CD4-positive, alpha-beta memory T cell (primary cell): ENCODE results near the gene CELF5. TPM values are rescaled to one million over a fixed set of nuclear protein-coding genes. Genes with fewer than 3 reads are reported as not detected.
"Not testable (repeated sequence)": the region's sequence is repeated elsewhere in the genome, so short reads cannot be mapped to it uniquely, and the experiment has no call there.

Experiments used
- CTCF ChIA-PET: fragments of 350-600 bp; sonication (Branson Sonifier 250); formaldehyde crosslinking; loops from one replicate; lab custom pipeline; 2021; ENCODE audit warnings: inconsistent platforms; ENCODE audit not compliant: partially characterized antibody; lab: Charles Lee
- POLR2A ChIA-PET: fragments of 350-600 bp; sonication (Branson Sonifier 250); formaldehyde crosslinking; loops from one replicate; lab custom pipeline; 2021; ENCODE audit not compliant: partially characterized antibody; lab: Charles Lee
- DNase-seq, 5 donors: peaks; one replicate each; pipeline versions ENCODE4 v3.0.0 to v3.0.0-alpha.2; 2020 to 2022; ENCODE audit warnings: mixed read lengths in 1 of 5
- H3K27ac ChIP-seq: one replicate; pipeline ENCODE4 v1.7.0; 2013; ENCODE audit warnings: low read depth, low read length
- H3K27me3 ChIP-seq: 2 replicates; pipeline ENCODE4 v1.7.0; 2013; ENCODE audit warnings: mild to moderate bottlenecking, low read length, moderate library complexity; ENCODE audit not compliant: insufficient read depth
- H3K36me3 ChIP-seq: 2 replicates; pipeline ENCODE4 v1.7.0; 2013; ENCODE audit warnings: mild to moderate bottlenecking, low read length, moderate library complexity; ENCODE audit not compliant: insufficient read depth
- H3K4me1 ChIP-seq: 2 replicates; pipeline ENCODE4 v1.7.0; 2013; ENCODE audit warnings: mild to moderate bottlenecking, low read length, moderate library complexity; ENCODE audit not compliant: insufficient read depth
- H3K4me3 ChIP-seq, 2 donors: one replicate each; pipeline ENCODE4 v1.7.0; 2013; ENCODE audit warnings: low read length in 2 of 2, mild to moderate bottlenecking in 1 of 2
- H3K9me3 ChIP-seq, 2 donors: one replicate each; pipeline ENCODE4 v1.7.0; 2013; ENCODE audit warnings: low read length in 2 of 2, control low read depth in 1 of 2; ENCODE audit not compliant: control insufficient read depth in 1 of 2
- H3K27ac Mint-ChIP-seq, 7 donors: one replicate each; pipeline ENCODE4 v1.8.0; 2020 to 2021; ENCODE audit warnings: mixed read lengths in 7 of 7, mild to moderate bottlenecking in 6 of 7, inconsistent platforms in 3 of 7, moderate library complexity in 3 of 7
- H3K27me3 Mint-ChIP-seq, 2 donors: one replicate each; pipeline ENCODE4 v1.8.0; 2020 to 2021; ENCODE audit warnings: mixed read lengths in 2 of 2
- H3K36me3 Mint-ChIP-seq, 2 donors: one replicate each; pipeline ENCODE4 v1.8.0; 2020 to 2021; ENCODE audit warnings: mixed read lengths in 2 of 2, inconsistent platforms in 1 of 2, mild to moderate bottlenecking in 1 of 2
- H3K4me1 Mint-ChIP-seq, 4 donors: one replicate each; pipeline ENCODE4 v1.8.0; 2020 to 2021; ENCODE audit warnings: mixed read lengths in 4 of 4, mild to moderate bottlenecking in 1 of 4
- H3K4me3 Mint-ChIP-seq, 8 donors: one replicate each; pipeline ENCODE4 v1.8.0; 2020 to 2021; ENCODE audit warnings: mixed read lengths in 8 of 8, mild to moderate bottlenecking in 7 of 8, moderate library complexity in 6 of 8, inconsistent platforms in 3 of 8
- H3K9me3 Mint-ChIP-seq, 8 donors: one replicate each; pipeline ENCODE4 v1.8.0; 2020 to 2021; ENCODE audit warnings: mixed read lengths in 8 of 8, mild to moderate bottlenecking in 5 of 8, inconsistent platforms in 3 of 8, moderate library complexity in 1 of 8
- intact Hi-C: fragments of 100-400 bp; cut with micrococcal nuclease; formaldehyde crosslinking; loops from one replicate; pipeline ENCODE4 v1.15.1; 2023
- polyA plus RNA-seq, 2 donors: library from polyadenylated mRNA; unstranded; fragments of 300-500 nt; fragmentation: Illumina TruSeq; gene quantifications; one replicate each; pipeline ENCODE4 v1.2.3, GENCODE V29; 2021
- total RNA-seq, 2 experiments: library from RNA; stranded (reverse); gene quantifications; one replicate each; pipeline ENCODE4 v1.2.3, GENCODE V29; 2021

Gene CELF5
- total and polyA plus RNA-seq, 4 experiments from 2014 or later: 0.32 to 0.64 (median 0.44) TPM; not detected in 1

- CTCF ChIA-PET: interaction anchor here (1.2 to 2.2 kb wide), 2 partner anchors 87 to 88 kb away, joined by 3 to 12 read pairs; no protein-coding TSS in a partner anchor
- peaks cover 10% of the 10 kb centered on the region for H3K4me1 ChIP-seq
- intact Hi-C loops, H3K27ac Mint-ChIP-seq, H3K4me3 ChIP-seq, H3K9me3 ChIP-seq, H3K27ac ChIP-seq, H3K36me3 ChIP-seq, H3K9me3 Mint-ChIP-seq, POLR2A ChIA-PET, H3K36me3 Mint-ChIP-seq, H3K27me3 Mint-ChIP-seq, DNase-seq, H3K27me3 ChIP-seq: not testable (repeated sequence)
- peaks cover 5 to 17% (median 8%) of the 10 kb centered on the region in 4 donors for H3K4me1 Mint-ChIP-seq
- peak overlapping the region in 1 of 8 donors; percentile 16 for H3K4me3 Mint-ChIP-seq
Measured at GRCh38 chr19:3342962-3343361, 118.5 kb downstream of the CELF5 start.

GRCh38 chr19:3343619-3344502, 119.4 kb downstream of the CELF5 start:
- no peaks in the 10 kb centered on the region for H3K9me3 Mint-ChIP-seq
- H3K4me1 ChIP-seq: peaks cover 3% of the 10 kb centered on the region
- no peaks in the 10 kb centered on the region for H3K36me3 Mint-ChIP-seq
- no peak overlapping the region for H3K4me3 ChIP-seq
- no peaks in the 10 kb centered on the region for H3K27me3 ChIP-seq
- no peaks in the 10 kb centered on the region for H3K36me3 ChIP-seq
- intact Hi-C loops: no loop called here
- ChIA-PET POLR2A (no interaction called here), CTCF (interaction anchor here (0.6 to 2.2 kb wide), 3 partner anchors 34 to 87 kb away, joined by 3 to 12 read pairs (median 3); no protein-coding TSS in a partner anchor)
- H3K4me1 Mint-ChIP-seq: peaks cover 1 to 10% (median 2%) of the 10 kb centered on the region in 4 donors
- peak in 4 of 5 donors; percentile 26 to 50 (median 40) for DNase-seq
- peak overlapping the region in 2 of 7 donors; percentile 48 to 53 for H3K27ac Mint-ChIP-seq
- peak overlapping the region in 6 of 8 donors; percentile 27 to 74 (median 62) for H3K4me3 Mint-ChIP-seq
- H3K9me3 ChIP-seq: no peaks in the 10 kb centered on the region
- H3K27me3 Mint-ChIP-seq: no peaks in the 10 kb centered on the region
- H3K27ac ChIP-seq: no peak overlapping the region

GRCh38 chr19:3344608-3345598, 120.4 kb downstream of the CELF5 start:
- DNase-seq: no peak
- H3K4me1 ChIP-seq: no peaks in the 10 kb centered on the region
- POLR2A ChIA-PET: no interaction called here
- H3K27ac ChIP-seq: no peak overlapping the region
- H3K27me3 ChIP-seq: no peaks in the 10 kb centered on the region
- no peak overlapping the region for H3K4me3 ChIP-seq
- Mint-ChIP-seq H3K27ac (peak overlapping the region in 2 of 7 donors; percentile 12 to 57), H3K4me1 (peaks cover 0 to 7% (median 1%) of the 10 kb centered on the region in 4 donors), H3K36me3 (no peaks in the 10 kb centered on the region), H3K27me3 (no peaks in the 10 kb centered on the region), H3K4me3 (no peak overlapping the region), H3K9me3 (no peaks in the 10 kb centered on the region)
- no peaks in the 10 kb centered on the region for H3K9me3 ChIP-seq
- no peaks in the 10 kb centered on the region for H3K36me3 ChIP-seq
- intact Hi-C loops: no loop called here
- CTCF ChIA-PET: interaction anchor here (0.6 kb wide), 1 partner anchor 33 kb away, joined by 3 read pairs; no protein-coding TSS in a partner anchor

- Histone ChIP-seq H3K27ac (no peak overlapping the region), H3K27me3 (no peaks in the 10 kb centered on the region), H3K9me3 (no peaks in the 10 kb centered on the region), H3K4me1 (no peaks in the 10 kb centered on the region), H3K4me3 (no peak overlapping the region), H3K36me3 (no peaks in the 10 kb centered on the region)
- intact Hi-C loops: no loop called here
- POLR2A ChIA-PET: interaction anchor here (1.1 kb wide), 1 partner anchor 89 kb away, joined by 3 read pairs; no protein-coding TSS in a partner anchor
- Mint-ChIP-seq H3K4me3 (no peak overlapping the region), H3K27me3 (no peaks in the 10 kb centered on the region), H3K36me3 (no peaks in the 10 kb centered on the region), H3K4me1 (peaks cover 0 to 1% (median under 1%) of the 10 kb centered on the region in 4 donors), H3K9me3 (no peaks in the 10 kb centered on the region), H3K27ac (no peak overlapping the region)
- no peak for DNase-seq
- CTCF ChIA-PET: no interaction called here
Measured at GRCh38 chr19:3345850-3346460, 121.5 kb downstream of the CELF5 start.

Other genes with a start within 250 kb of the CELF5 start
- not detected for gene TLE6, start 247.1 kb upstream of the CELF5 start, total RNA-seq
- not detected for gene TLE6, start 247.1 kb upstream of the CELF5 start, polyA plus RNA-seq
- 10 to 100 TPM; 20.9 to 23.1 TPM for gene TLE2, start 195.4 kb upstream of the CELF5 start, total RNA-seq
- 1 to 10 TPM; 5.5 to 7.0 TPM for gene TLE2, start 195.4 kb upstream of the CELF5 start, polyA plus RNA-seq
- gene TLE5, start 162.2 kb upstream of the CELF5 start, total RNA-seq: 100 to 1,000 TPM; 876 to 900 TPM
- 100 to 1,000 TPM; 572 to 943 TPM for gene TLE5, start 162.2 kb upstream of the CELF5 start, polyA plus RNA-seq
- gene GNA11, start 130.3 kb upstream of the CELF5 start, total RNA-seq: 1 to 10 TPM; 3.5 to 3.9 TPM
- gene GNA11, start 130.3 kb upstream of the CELF5 start, polyA plus RNA-seq: under 1 TPM; 0.09 to 0.39 TPM
- gene GNA15, start 88.6 kb upstream of the CELF5 start, total RNA-seq: 1 to 10 TPM; 2.5 to 2.8 TPM
- gene GNA15, start 88.6 kb upstream of the CELF5 start, polyA plus RNA-seq: 1 to 10 TPM; 4.1 to 4.8 TPM
- gene S1PR4, start 45.9 kb upstream of the CELF5 start, total RNA-seq: 100 to 1,000 TPM; 231 to 235 TPM
- 100 to 1,000 TPM; 448 to 503 TPM for gene S1PR4, start 45.9 kb upstream of the CELF5 start, polyA plus RNA-seq
- 10 to 100 TPM; 53.0 to 59.3 TPM for gene NCLN, start 38.7 kb upstream of the CELF5 start, total RNA-seq
- 10 to 100 TPM; 25.1 to 45.6 TPM for gene NCLN, start 38.7 kb upstream of the CELF5 start, polyA plus RNA-seq
- gene NFIC, start 141.9 kb downstream of the CELF5 start, total RNA-seq: 10 to 100 TPM; 30.3 to 30.9 TPM
- 10 to 100 TPM in 1 of 2 donors, 1 to 10 TPM in 1; 1.9 to 18.9 TPM for gene NFIC, start 141.9 kb downstream of the CELF5 start, polyA plus RNA-seq